Erythroblast (primary cell): Measurements from ENCODE around the gene GYG2.

Experiments
- GATA1 ChIP-seq: IDR thresholded peaks from 2 replicates; pipeline ENCODE4 v1.6.1; 2011; ENCODE audit warnings: low read depth, mild to moderate bottlenecking, control low read depth, low read length, moderate library complexity
- POLR2A ChIP-seq: IDR thresholded peaks from 2 replicates; pipeline ENCODE4 v1.6.1; 2011; ENCODE audit warnings: mild to moderate bottlenecking, low read length

- TF ChIP-seq POLR2A = no peak
- no peak for TF ChIP-seq GATA1
Observed at GRCh38 chrX:2855761-2856160, 27.0 kb downstream of the GYG2 start.
